GM18519 (cell line): ENCODE results near the gene NEK8.
"Not testable (repeated sequence)": the region's sequence is repeated elsewhere in the genome, so short reads cannot be mapped to it uniquely, and the experiment has no call there.

ENCODE experiments used
- ATAC-seq: cut with Tn5 transposase; IDR thresholded peaks from one replicate; pipeline ENCODE4 v1.9.1; 2021; ENCODE audit warnings: mild to moderate bottlenecking, moderate library complexity; ENCODE audit not compliant: unreplicated experiment, low FRiP score

Gene NEK8

GRCh38 chr17:28724500-28725165 lies 4.0 kb upstream of the NEK8 start:
- no peak for ATAC-seq

- ATAC-seq, result no peak
Observed at GRCh38 chr17:28725166-28725659, 3.4 kb upstream of the NEK8 start.

- no peak for ATAC-seq
Observed at GRCh38 chr17:28725660-28726225, 2.8 kb upstream of the NEK8 start.

- no peak for ATAC-seq
Observed at GRCh38 chr17:28726226-28726626, 2.4 kb upstream of the NEK8 start, which contains the start of gene TLCD1. TLCD1 (minus strand) TSS chr17:28726233; CDS start chr17:28726097, 136 bp downstream.

GRCh38 chr17:28726627-28727491 lies 1.7 kb upstream of the NEK8 start:
- peak; percentile 25 for ATAC-seq

GRCh38 chr17:28729950-28730330 lies 1.4 kb downstream of the NEK8 start:
- ATAC-seq, result no peak

GRCh38 chr17:28733346-28733745 lies 4.8 kb downstream of the NEK8 start:
- ATAC-seq, result no peak

GRCh38 chr17:28734712-28735241 lies 6.2 kb downstream of the NEK8 start:
- ATAC-seq, result no peak

GRCh38 chr17:28735242-28735722 lies 6.7 kb downstream of the NEK8 start:
- ATAC-seq, result no peak

GRCh38 chr17:28735913-28736769 lies 7.6 kb downstream of the NEK8 start:
- not testable (repeated sequence) for ATAC-seq

- ATAC-seq, result no peak
Observed at GRCh38 chr17:28737316-28737715, 8.7 kb downstream of the NEK8 start.

- no peak for ATAC-seq
Observed at GRCh38 chr17:28737770-28738679, 9.4 kb downstream of the NEK8 start.

GRCh38 chr17:28738680-28739384 lies 10.2 kb downstream of the NEK8 start:
- no peak for ATAC-seq

GRCh38 chr17:28740406-28741357 lies 12.1 kb downstream of the NEK8 start:
- no peak for ATAC-seq

GRCh38 chr17:28741358-28742349 lies 13.1 kb downstream of the NEK8 start:
- no peak for ATAC-seq
